GM10847 (cell line): Measurements from ENCODE around the gene MFSD6L.

ENCODE experiments used
- POLR2A ChIP-seq: IDR thresholded peaks from 2 replicates; pipeline ENCODE4 v1.6.1; 2011; ENCODE audit not compliant: insufficient read length; ENCODE audit errors: extremely low read depth

MFSD6L gene

DNA sequence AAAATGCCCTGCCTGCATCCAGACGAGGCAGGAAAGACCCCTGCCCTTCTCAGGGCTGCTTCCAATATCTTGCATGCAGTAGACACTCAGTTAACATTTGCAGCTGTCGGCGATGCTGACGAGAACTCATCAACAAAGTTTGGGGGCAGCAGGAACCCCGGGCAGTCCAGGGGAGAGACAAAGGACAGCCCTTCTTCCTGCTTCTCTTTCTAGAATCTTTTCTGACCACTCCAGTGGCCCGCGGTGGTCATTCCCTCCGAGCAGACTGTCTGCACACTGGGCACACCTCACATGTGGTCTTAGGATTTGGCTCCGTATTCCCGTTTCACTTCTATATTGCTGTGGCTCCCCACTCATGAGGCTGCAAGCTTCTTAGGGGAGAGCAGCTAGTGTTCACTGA, 31.0 kb upstream of the MFSD6L start:
- no peak for TF ChIP-seq POLR2A

DNA sequence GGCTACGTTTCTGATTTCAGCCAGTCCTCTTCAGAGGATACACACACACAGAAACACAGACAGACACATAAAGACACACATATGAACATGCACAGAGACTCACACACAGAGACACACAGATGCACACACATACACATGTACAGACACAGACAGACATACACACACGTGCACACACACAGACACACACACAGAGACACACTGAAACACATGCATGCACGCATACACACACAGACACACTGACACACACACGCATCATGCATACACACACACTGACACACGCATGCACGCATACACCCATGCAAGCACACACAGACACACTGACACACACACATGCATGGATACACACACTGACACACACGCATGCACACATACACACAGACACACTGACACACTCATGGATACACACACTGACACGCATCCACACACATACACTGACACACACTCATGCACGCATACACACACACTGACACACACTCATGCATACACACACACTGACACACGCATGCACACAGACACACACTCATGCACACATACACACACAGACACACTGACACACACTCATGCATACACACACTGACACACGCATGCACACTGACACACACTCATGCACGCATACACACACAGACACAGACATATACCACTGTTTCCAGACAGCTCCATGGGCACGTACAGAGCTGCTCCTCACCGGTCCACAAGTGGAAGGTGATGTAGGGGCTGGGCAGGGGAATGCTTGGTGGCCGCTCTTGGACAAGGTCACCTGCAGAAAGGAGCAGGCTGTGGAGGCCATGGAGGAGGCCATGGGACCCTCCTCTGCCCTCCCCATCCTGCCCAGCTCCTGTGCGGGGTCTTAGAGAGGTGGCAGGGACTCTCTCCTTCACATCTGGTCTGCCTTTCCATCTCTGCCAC, 30.1 kb upstream of the MFSD6L start:
- TF ChIP-seq POLR2A, result no peak

DNA sequence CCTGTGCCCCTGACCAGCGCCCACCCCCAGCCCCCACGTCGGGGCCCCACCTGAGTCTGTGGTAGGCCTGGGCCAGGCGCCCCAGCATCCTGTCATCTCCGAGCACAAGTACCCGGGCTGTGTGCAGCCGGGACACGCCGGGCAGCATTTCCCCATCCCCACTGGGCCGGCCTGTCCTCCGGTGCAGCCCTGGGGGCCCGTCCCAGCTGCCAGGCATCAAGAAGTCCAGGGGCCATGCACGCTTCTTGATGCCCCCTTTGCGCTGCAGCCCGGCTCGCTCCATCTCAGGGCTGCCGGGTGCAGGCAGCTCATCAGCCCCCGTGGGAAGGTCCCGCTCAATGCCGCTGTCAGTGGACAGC, 29.3 kb upstream of the MFSD6L start:
- no peak for TF ChIP-seq POLR2A

DNA sequence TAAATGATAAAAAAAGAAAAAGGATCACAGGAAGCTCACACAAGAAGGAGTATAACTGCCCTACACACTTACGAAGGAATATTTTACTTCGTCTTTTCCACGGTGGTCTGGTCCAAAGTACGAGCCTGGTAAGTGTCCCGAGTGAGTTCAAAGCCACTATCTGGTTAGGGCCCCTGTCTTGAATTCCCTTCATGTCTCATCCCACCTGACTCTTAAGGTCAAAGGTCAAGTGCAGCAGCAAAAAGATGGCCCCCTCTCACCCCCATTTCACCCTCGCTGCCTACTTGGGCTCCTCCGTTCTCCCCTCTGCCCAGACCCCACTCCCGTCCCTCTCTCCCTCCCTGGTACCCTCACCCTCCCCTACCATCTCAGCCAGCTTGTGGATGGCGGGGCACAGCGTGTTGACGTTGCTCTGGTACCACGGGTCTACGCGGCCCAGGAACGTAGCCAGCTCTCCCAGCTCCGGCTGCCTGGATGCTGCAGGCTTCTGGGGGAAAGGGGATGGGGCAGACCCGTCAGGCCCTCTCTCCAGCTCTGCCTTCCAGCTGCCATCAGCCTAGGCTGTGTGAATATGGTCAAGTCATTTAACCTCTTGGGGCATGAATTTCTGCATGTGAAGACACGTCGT, 27.8 kb upstream of the MFSD6L start:
- no peak for TF ChIP-seq POLR2A

DNA sequence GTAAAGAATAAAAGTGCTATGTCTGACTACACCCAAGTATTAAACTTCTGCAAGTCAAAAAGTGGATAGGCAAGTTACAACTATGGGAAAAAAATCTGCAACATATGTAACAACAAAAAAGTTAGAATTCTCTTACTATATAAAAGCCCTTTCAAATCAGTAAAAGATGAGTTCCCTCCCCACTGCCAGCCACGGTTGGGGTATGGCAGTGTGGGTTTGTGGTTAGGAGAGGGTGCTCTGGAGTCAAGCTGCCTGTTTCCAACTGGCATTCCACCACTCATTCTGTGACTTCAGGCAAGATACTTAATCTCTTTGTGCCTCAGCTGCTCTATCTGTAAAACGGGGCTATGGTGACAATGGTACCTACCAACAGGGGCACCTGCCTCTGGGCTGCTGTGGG, 26.6 kb upstream of the MFSD6L start:
- TF ChIP-seq POLR2A, result no peak

DNA sequence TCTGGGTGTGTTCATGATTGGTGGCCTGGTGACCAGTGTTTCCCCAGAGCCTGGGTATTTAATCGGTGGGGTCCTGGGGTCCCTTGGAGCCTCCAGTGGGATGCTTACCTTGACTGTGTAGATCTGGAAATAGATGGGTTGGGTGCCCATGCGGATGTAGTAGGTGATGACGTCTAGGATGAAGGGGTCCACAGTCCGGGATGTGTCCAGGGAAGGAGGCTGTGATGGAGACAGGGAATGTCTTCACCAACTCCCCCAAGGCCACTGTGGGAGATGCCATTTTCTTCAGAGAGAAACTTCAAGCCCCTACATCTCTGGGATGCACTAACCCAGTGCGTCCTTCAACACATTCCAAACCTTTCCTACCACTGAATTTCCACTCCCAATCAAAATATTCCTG, 24.1 kb upstream of the MFSD6L start:
- TF ChIP-seq POLR2A, result no peak

DNA sequence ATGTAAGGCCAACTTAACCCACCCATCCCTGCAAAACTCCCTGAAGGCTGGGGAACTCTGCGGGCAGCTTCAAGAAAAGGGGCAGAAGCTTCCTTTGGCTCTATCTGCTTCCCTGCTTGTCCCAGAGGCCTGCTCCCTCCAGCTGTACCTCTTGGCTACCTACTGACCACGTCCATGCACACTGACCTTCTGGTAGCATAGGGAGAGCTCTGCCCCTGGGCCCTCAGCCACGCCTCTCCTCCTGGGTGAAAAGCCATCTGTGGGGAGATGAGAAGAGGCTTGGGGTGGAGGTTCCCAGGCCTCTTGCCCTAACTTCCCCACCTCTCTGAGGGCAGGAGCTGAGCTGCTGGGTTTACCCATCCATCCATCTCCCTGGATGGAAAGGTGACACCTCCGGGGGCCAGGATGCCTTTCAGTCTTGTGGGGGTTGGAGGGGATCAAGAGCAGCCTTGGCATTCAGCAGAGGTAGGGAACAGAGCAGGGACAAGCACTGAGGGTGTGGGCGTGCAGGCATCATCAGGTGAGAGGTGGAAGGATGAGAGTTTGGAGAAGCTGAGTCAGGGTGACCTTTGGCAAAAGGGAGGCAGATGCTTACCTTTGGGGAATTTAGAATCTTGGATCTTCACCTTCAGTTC, 23.4 kb upstream of the MFSD6L start:
- no peak for TF ChIP-seq POLR2A

DNA sequence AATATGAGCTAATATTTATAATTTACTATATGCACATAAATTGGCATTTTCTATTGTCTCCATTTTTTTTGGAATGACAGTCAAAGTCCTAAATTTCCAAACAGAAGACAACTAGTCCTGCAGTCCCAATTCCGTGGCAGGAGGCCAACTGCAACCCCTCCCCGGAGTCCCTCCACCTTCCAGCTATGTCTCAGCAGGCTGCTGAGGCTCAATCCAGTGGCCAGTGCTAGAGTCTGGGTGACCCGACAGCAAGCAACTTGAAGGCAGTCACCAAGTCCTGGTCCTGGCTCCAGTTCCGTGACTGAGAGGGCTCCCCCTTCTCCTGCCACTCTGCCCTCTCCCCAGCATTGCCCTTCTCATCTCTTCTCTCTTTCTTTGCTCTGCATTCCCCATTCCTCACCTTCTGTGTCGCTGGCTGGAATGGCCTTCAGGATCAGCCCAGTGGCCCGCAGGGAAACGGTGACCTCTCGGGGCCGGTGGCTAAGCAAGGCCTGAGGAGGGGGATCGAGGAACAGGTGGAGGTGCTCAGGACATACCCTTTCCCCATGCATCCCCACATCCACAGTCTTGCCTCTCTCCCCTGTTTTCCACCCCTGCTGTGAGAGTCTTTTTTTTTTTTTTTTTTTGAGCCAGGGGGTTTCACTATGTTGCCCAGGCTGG, 22.4 kb upstream of the MFSD6L start:
- no peak for TF ChIP-seq POLR2A

DNA sequence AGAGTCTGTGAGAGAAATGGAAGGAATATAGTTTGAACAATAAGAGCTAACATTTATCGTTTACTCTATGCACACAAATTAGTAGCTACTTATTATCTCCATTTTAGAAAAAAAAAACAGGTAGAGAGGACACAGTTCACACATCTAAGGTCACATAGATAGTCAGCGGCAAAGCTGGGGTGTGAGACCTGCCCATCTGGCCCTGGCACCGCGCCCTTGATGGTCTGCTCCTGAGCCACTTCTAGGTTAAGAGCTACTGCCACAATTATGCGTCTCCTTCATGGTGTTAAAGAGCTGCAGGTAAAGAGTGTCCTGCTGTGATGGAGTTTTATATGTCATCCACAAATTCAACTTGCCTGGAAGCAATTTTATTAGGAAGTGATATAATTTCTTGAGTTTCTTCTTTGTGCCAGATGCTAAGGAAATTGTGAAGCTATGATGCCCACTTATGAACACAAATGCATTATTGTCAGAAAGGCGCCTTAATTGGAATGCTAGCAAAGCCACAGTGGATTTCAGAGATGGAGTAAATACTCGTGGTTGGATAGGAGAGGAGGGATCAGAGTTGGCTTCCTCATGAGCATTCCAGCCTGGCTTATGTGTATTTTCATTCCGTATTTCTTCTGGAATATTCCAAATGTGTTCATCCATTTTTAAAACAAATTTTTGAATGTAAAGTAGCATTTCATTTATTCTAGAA, 21.3 kb upstream of the MFSD6L start:
- no peak for TF ChIP-seq POLR2A

DNA sequence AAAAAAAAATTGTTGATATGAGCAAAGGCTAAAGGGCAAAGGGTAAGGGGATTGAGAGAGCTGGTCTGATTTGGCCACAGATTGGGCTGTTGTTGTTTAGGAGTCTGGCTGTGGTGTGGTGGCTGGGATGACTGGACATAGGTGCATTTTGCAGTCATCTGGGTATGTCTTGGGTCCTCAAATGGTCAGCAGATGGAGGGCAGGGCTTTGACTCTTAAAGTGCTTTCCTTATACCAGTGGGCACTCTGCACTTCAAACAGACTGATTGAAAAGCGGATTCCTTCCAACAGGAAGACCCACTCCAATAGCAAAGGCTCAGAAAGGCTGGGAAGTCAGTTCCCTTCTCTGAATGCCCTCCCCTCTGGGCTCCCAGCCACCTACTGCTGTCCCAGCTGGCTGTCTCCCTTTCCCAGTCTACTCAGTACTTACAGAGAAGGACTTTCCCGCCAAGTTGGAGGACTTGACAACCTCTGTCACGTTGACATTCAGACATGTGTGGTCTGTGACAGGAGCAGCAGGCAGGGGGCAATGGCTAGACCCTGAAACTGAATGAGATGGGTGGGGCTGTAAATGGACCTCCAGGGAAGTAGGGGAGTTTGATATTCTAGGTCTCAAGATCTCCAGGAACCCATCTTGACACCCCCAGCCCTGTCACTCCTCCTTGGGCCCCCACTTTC, 19.6 kb upstream of the MFSD6L start:
- TF ChIP-seq POLR2A, result no peak

DNA sequence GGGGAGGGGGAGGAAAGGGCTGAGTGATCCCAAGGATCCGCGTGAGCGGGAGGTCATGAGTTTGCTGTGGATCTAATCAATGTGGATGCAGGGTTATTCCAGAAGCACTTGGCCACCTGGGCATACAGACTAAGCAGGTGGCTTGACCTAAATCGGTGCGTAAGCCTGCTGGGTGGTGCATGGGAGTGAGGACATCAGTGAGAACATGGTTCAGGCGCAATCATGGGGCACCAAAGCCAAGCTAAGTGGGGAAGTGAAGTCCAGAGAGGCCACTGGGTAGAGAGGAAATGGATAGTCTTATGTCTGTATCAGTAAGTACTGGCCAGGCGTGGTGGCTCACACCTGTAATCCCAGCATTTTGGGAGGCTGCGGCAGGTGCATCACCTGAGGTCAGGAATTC, 18.9 kb upstream of the MFSD6L start:
- TF ChIP-seq POLR2A, result no peak

DNA sequence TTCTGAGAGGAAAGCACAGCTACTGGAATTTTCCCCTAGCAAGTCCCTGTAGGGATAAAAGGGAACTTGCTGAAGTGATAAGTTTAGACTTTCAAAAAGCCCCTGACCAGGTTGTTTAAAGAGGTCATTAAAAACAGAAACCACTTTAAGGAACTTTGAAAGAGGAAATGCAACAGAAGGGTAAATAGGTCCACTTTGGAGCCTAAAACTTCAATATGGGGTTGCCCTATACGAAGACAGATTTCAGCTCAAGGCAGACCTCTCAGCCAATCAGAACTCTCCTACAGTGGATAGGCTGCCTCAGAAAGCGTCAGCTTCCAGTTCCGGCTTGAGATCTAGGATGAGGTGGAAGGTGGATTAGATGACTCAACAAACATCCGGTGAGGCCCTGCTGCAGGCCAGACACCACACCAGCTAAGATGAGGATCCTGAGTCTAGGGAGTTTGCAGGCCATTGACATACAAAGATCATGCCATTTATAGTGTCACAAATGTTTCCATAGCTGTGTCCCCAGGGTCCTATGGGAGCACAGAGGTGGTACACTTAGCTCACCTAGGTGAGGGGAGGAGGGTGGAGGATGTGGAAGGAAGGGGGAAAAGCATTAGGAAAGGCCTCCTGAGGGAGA, 7.9 kb upstream of the MFSD6L start:
- TF ChIP-seq POLR2A, result no peak

DNA sequence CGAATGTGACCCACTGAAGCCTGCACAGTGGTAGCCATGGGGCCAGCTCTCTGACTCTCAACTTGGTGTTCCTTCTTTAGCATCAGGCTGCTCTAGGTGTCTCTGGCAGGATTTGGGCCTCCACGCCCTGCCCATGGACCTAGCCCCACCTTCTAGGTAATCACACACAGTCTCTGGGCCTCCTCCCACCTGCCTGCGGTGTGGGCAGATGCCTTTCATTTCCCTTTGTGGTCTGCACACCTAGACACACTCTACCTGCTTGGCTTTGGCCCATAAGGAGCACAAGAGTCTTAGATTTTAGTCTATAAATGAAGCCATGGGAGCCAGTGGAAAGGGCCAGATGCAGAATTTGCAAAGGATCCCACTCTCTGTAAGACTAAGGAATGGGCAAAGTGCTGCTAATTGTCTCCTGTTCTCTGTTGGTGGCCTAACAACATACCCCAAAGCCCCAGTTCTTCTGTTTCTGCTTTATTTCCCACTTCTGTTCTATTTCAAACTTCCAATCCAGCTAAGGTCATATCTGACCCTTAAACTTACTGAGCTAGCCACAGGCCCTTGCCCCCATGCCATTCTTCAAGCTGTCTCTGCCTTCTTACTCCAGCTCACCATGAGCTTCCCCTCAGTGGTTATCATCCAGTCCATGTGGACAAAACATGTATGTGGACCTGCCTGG, 7.2 kb upstream of the MFSD6L start:
- no peak for TF ChIP-seq POLR2A
